ENCODE measurements around the gene TBATA.
A peak's percentile ranks its signal among the peaks of the same experiment; 100 is the strongest.

Gene TBATA

GRCh38 chr10:70815504-70816219, 30.5 kb upstream of the TBATA start, which contains the start of gene SGPL1:
TSS of gene SGPL1 (plus strand) at chr10:70815948. CDS start at chr10:70816854, 906 bp downstream.
- TF ChIP-seq POLR2AphosphoS5 (IDR thresholded peaks at IDR 0.05; ENCODE audit: low read depth, low read length) (peak; percentile 33), REST (IDR thresholded peaks at IDR 0.05; ENCODE audit: insufficient read depth in 1 of 2, low read depth in 2 of 2, low read length in 2 of 2) (no peak), SIN3A (IDR thresholded peaks at IDR 0.05; ENCODE audit: borderline replicate concordance, insufficient read depth, low read length) (no peak), TAF1 (IDR thresholded peaks at IDR 0.05; ENCODE audit: borderline replicate concordance, insufficient read depth, low read length) (peak; percentile 56; the same call in 1 of the 2 replicates), FOXP2 (optimal IDR thresholded peaks at IDR 0.05; ENCODE audit: borderline replicate concordance, extremely low read depth, extremely low read length, insufficient read depth) (peak; percentile 84)

- no peak for TF ChIP-seq SIN3A (IDR thresholded peaks at IDR 0.05; ENCODE audit: borderline replicate concordance, insufficient read depth, low read length)
- TF ChIP-seq REST (IDR thresholded peaks at IDR 0.05; ENCODE audit: insufficient read depth in 1 of 2, low read depth in 2 of 2, low read length in 2 of 2): no peak
- no peak for TF ChIP-seq POLR2AphosphoS5 (IDR thresholded peaks at IDR 0.05; ENCODE audit: low read depth, low read length)
- TF ChIP-seq FOXP2 (optimal IDR thresholded peaks at IDR 0.05; ENCODE audit: borderline replicate concordance, extremely low read depth, extremely low read length, insufficient read depth): no peak
- no peak for TF ChIP-seq TAF1 (IDR thresholded peaks at IDR 0.05; ENCODE audit: borderline replicate concordance, insufficient read depth, low read length)
Measured at GRCh38 chr10:70814126-70814525, 28.9 kb upstream of the TBATA start.

GRCh38 chr10:70812814-70813213, 27.6 kb upstream of the TBATA start:
- TF ChIP-seq TAF1 (IDR thresholded peaks at IDR 0.05; ENCODE audit: borderline replicate concordance, insufficient read depth, low read length): no peak
- no peak for TF ChIP-seq POLR2AphosphoS5 (IDR thresholded peaks at IDR 0.05; ENCODE audit: low read depth, low read length)
- TF ChIP-seq SIN3A (IDR thresholded peaks at IDR 0.05; ENCODE audit: borderline replicate concordance, insufficient read depth, low read length): no peak
- no peak for TF ChIP-seq REST (IDR thresholded peaks at IDR 0.05; ENCODE audit: insufficient read depth in 1 of 2, low read depth in 2 of 2, low read length in 2 of 2)
- TF ChIP-seq FOXP2 (optimal IDR thresholded peaks at IDR 0.05; ENCODE audit: borderline replicate concordance, extremely low read depth, extremely low read length, insufficient read depth): no peak

- TF ChIP-seq SIN3A (IDR thresholded peaks at IDR 0.05; ENCODE audit: borderline replicate concordance, insufficient read depth, low read length) (no peak), POLR2AphosphoS5 (IDR thresholded peaks at IDR 0.05; ENCODE audit: low read depth, low read length) (no peak), FOXP2 (optimal IDR thresholded peaks at IDR 0.05; ENCODE audit: borderline replicate concordance, extremely low read depth, extremely low read length, insufficient read depth) (no peak), REST (IDR thresholded peaks at IDR 0.05; ENCODE audit: insufficient read depth in 1 of 2, low read depth in 2 of 2, low read length in 2 of 2) (no peak), TAF1 (IDR thresholded peaks at IDR 0.05; ENCODE audit: borderline replicate concordance, insufficient read depth, low read length) (no peak)
Measured at GRCh38 chr10:70811881-70812280, 26.7 kb upstream of the TBATA start.

All from PFSK-1 (cell line).